GM12873 (cell line): ENCODE data around the gene PREX1.

Source experiments
- TF ChIP-seq, protein P1 (sequence below): IDR thresholded peaks from 2 replicates; pipeline ENCODE4 v1.5.1; 2012; ENCODE audit warnings: low read depth, mild to moderate bottlenecking, moderate library complexity, low read length, control low read depth; ENCODE audit not compliant: insufficient read depth; ENCODE audit errors: missing control alignments

Gene PREX1

DNA sequence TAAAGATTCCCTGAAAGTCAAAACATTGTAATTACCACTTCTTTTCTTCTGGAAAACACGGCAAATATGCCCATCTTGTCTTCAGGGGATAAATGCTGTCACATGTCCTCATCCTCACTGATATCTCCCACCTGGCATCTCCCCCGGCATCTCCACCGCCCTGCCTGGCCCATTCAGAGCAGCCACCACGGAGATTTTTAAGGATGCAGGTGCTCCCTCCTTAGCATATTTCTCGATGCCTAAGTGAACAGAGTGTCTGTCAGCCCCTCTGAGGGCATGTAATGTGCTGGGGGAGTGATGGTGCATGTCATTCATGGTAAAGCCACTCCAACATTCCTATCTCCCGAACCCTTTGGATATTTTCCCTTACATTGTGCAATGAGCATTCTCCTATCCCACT lies 215.5 kb downstream of the PREX1 start:
- TF ChIP-seq, protein P1, sequence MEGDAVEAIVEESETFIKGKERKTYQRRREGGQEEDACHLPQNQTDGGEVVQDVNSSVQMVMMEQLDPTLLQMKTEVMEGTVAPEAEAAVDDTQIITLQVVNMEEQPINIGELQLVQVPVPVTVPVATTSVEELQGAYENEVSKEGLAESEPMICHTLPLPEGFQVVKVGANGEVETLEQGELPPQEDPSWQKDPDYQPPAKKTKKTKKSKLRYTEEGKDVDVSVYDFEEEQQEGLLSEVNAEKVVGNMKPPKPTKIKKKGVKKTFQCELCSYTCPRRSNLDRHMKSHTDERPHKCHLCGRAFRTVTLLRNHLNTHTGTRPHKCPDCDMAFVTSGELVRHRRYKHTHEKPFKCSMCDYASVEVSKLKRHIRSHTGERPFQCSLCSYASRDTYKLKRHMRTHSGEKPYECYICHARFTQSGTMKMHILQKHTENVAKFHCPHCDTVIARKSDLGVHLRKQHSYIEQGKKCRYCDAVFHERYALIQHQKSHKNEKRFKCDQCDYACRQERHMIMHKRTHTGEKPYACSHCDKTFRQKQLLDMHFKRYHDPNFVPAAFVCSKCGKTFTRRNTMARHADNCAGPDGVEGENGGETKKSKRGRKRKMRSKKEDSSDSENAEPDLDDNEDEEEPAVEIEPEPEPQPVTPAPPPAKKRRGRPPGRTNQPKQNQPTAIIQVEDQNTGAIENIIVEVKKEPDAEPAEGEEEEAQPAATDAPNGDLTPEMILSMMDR: no peak

DNA sequence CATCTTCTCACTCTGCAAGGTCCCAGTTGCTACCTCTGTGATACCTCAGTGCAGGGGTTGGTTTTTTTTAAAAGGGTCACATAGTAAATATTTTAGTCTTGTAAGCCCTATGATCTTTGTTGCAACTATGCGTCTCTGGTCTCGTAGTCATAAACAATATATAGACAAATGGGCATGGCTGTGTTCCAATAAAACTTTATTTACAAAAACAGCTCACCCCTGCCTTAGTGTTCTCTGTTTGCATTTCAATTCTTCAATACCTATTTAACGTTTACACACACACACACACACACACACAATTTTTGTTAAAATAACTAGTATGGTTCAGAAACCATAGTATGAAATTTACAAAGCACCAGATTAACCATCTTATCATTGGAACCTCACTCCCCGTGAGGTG lies 216.8 kb downstream of the PREX1 start:
- TF ChIP-seq, protein P1: no peak

DNA sequence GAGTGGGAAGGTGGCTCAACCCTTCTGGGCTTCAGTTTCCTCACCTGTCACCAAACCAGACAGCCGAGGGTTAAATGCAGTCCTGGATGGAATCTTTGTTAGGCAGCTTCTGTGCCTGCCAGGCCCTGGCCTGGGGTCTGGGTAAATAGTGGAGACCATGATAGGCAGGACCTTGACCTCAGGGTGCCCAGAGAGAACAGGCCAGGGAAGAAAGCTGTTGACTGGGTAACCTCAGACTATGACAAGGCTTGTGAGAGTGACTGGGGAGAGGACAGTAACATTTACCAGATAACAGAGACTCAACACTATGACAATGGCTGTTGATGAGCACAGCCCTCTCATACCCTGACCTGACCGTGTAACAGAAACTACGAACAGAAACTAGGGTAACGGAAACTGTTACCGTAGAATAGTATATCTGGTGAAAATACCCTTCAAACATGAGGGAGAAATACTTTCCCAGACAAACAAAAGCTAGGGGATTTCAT lies 218.3 kb downstream of the PREX1 start:
- TF ChIP-seq, protein P1: no peak

DNA sequence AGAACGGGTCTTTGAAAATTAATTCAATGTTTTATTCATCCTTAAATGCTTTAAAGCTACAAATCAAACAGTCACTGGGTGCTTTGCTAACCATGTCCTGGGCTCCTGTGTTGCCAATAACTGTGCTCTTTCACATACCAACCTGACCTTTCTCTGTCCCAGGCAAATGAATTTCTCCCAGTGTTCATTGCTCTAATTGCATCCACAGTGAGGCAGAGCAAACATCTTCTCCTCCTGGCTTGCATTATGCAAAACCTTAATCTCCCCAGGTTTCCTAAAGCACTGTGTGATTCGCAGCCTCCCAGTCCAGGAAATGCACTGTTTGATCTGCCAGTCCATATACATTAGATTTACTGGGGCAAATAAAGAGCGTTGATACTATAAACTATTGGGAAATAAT lies 219.0 kb downstream of the PREX1 start:
- TF ChIP-seq, protein P1: no peak

DNA sequence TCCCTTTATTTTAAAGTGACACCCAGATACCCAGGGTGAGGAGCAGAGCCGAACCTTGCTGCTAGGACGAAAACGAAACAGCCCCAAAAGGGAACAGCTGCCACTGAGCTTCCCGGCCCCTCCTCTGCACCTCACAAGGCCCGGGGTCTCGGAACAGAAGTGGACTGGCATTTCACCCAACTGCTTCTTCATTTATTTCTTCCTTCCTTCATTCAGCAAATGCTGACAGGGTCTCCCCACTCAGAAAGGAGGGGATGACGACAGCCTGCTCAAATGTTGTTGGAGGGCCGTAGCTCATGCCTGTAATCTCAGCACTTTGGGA lies 220.3 kb downstream of the PREX1 start:
- TF ChIP-seq, protein P1: no peak

DNA sequence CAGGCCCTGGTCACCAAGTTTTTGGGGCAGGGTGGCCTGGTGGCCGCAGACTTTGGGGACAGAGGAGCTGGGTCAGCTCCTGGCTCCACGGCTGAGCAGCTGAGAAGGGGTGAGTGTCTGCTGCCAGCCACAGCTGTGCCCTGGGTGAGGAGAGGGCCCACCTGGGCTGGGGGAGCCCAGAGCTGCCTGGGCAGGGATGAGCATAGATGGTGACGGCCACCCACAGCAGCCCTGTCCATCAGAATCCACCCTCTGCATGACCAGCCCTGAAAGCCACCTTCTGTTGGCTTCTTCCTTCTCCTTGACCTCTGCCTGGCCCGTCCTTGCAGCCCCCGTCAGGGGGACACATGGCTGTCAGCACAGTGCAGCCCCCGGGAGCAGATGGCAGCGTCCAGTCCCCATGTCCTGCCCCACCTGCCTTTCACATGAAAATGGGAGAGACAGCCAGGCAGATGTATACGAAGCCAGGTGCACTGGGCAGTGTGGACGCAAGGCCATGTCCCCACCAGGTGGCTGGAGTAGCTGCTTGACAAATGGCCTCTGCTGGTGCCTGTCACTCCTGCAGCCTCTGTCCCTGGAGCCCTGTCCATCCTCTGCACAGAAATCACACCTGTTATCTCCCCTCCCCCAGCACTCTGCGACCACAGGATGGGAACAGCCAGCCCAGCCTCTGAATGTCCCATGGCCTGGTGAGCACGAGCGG lies 220.8 kb downstream of the PREX1 start:
- TF ChIP-seq, protein P1: no peak

DNA sequence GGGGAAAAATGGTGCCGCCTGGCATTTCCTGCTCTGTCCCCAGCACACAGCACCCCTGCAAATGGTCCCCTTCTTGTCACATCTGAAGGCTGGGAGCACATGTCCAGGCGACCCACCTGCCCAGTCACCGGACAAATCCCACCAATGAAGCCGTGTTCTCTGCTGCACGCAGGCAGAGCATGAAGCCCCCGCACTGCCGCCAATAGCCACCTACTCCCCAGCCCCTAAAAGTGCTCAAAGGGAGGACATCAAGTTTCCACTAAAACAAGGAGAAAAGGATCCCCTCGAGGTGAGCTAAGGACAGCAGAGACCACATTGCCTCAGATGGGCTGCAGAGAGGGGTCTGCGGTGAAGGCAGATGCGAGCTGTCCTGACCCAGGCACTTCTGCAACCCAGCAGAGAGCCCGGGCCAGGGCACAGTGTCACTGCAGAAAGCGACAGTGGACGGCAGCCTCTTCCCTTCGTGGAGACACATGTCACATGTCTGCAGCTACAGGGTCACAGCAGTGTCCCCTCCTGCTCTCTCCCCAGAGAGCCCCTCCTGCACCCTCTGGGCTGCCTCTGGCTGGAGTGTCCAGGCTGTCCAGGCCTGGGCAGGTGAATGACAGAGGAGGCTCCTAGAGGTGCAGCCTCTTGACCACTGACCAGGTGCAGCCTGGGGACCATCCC lies 221.5 kb downstream of the PREX1 start:
- TF ChIP-seq, protein P1: no peak
